OCI-LY7 (cell line): Measurements from ENCODE around the gene NREP.

Experiments used
- CTCF ChIP-seq: fragments of 200-600 bp; sonication (generic); conservative IDR thresholded peaks from 2 replicates; pipeline ENCODE4 v1.5.1; 2014; ENCODE audit warnings: mild to moderate bottlenecking, antibody characterized with exemption, low read length, moderate library complexity, mixed read lengths
- EZH2phosphoT487 ChIP-seq: fragments of 200-600 bp; sonication (generic); IDR thresholded peaks from 2 replicates; pipeline ENCODE4 v1.6.1; 2018; ENCODE audit warnings: low read depth, borderline replicate concordance, mild to moderate bottlenecking, mixed run types, antibody characterized with exemption, low read length, moderate library complexity, mixed read lengths

GRCh38 chr5:111738118-111738517 is 18.9 kb downstream of the NREP start:
- TF ChIP-seq CTCF (no peak), EZH2phosphoT487 (no peak)
